BLaER1 treated with 17β-estradiol and CSF1 and Interleukin-3, amounts not matched to agents 10 nM and 100 nM (cell line): ENCODE results near the gene CCDC12.
A peak's percentile ranks its signal among the peaks of the same experiment; 100 is the strongest.

ENCODE experiments used
- H3K27ac ChIP-seq, 11 experiments: shearing (Covaris generic); formaldehyde crosslinking; 2 replicates each; pipeline ENCODE4 v1.8.1; 2022
- H3K27me3 ChIP-seq, 11 experiments: shearing (Covaris generic); formaldehyde crosslinking; 2 replicates each; pipeline ENCODE4 v1.8.1; 2022
- H3K36me3 ChIP-seq, 11 experiments: shearing (Covaris generic); formaldehyde crosslinking; 2 replicates each; pipeline ENCODE4 v1.8.1; 2022
- H3K4me1 ChIP-seq, 10 experiments: shearing (Covaris generic); formaldehyde crosslinking; 2 replicates each; pipeline ENCODE4 v1.8.1; 2022
- H3K4me2 ChIP-seq, 11 experiments: shearing (Covaris generic); formaldehyde crosslinking; 2 replicates each; pipeline ENCODE4 v1.8.1; 2022
- H3K4me3 ChIP-seq, 10 experiments: shearing (Covaris generic); formaldehyde crosslinking; 2 replicates each; pipeline ENCODE4 v1.8.1; 2022
- H3K9ac ChIP-seq, 11 experiments: shearing (Covaris generic); formaldehyde crosslinking; 2 replicates each; pipeline ENCODE4 v1.8.1; 2022
- H3K9me3 ChIP-seq, 11 experiments: shearing (Covaris generic); formaldehyde crosslinking; replicated peaks in 1 of 11; 2 replicates each; pipeline ENCODE4 v1.8.1; 2022
- H4K20me1 ChIP-seq, 11 experiments: shearing (Covaris generic); formaldehyde crosslinking; 2 replicates each; pipeline ENCODE4 v1.8.1; 2022
- Cebpa-rat ChIP-seq, 11 experiments: shearing (Covaris generic); IDR thresholded peaks; 2 replicates each; pipeline ENCODE4 v1.8.1; 2022

CCDC12 gene

DNA sequence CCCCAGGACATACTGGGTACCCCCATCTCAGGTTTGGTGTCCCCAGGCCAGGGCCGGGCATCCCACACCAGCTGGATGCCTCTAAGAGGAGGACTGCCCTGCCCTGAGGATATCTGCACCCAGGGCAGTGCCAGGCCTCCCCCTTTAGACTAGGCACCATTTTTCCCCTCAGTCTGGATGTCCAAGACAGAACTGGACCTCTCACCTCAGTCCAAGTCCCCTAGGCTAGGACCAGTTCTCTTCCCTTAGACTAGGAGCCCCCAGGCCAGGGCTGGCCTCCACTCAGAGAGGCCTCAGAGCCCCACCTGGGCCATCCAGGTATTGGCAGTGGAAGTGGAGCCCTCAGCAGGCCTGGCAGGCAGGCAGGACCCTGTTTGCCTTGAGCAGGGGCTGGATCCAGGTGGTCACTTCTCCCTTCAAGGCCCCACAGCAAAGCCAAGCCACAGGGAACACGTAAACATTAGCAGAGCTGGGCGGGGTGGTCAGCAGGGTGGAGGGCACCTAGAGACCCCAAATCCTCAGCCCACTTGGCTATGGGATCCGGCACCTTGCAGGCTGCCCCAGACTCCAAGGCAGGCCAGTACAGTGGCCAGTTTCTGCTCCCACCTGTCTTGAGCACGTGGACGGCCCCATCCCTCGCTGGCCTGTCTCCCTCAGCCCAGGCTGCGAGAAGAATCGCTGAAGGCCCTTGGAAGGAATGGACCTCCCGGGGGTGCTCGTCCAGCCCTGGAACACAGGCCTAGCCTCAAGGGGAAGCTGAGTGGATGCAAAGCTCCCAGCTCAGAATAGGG, 70.7 kb downstream of the CCDC12 start:
- H3K27me3 ChIP-seq, result no peaks in the 10 kb centered on the region
- H3K27ac ChIP-seq, result peak overlapping the region in 1 of 11 experiments; percentile 19; a peak in 2 of 22 replicates
- peaks cover 0 to 31% (median 0%) of the 10 kb centered on the region in 11 experiments; a peak in 7 of 22 replicates for H4K20me1 ChIP-seq
- no peak overlapping the region for H3K4me2 ChIP-seq
- H3K4me1 ChIP-seq, result peaks cover 33 to 55% (median 43%) of the 10 kb centered on the region in 10 experiments
- H3K4me3 ChIP-seq, result no peak overlapping the region
- no peaks in the 10 kb centered on the region for H3K9me3 ChIP-seq
- no peak for TF ChIP-seq Cebpa-rat (IDR thresholded peaks at IDR 0.05)
- H3K9ac ChIP-seq, result no peak overlapping the region
- no peaks in the 10 kb centered on the region for H3K36me3 ChIP-seq

DNA sequence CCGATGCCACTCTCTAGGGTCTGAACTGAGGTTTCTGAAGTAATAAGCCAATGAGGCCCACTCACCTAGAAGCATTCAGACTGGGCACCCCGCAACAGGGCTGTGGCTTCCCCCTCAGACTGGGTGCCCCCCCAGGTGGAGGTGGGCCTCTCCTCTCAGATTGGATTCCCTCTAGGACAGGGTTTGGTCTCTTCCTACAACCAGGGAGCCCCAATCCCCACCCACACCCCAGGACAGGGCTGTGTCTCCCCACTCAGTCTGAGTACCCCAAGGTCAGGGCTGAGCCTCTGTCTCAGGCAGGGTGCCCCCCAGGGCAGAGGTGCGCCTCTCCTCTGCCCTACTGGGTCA, 71.4 kb downstream of the CCDC12 start:
- H3K9ac ChIP-seq, result no peak overlapping the region; a peak in 1 of 22 replicates

DNA sequence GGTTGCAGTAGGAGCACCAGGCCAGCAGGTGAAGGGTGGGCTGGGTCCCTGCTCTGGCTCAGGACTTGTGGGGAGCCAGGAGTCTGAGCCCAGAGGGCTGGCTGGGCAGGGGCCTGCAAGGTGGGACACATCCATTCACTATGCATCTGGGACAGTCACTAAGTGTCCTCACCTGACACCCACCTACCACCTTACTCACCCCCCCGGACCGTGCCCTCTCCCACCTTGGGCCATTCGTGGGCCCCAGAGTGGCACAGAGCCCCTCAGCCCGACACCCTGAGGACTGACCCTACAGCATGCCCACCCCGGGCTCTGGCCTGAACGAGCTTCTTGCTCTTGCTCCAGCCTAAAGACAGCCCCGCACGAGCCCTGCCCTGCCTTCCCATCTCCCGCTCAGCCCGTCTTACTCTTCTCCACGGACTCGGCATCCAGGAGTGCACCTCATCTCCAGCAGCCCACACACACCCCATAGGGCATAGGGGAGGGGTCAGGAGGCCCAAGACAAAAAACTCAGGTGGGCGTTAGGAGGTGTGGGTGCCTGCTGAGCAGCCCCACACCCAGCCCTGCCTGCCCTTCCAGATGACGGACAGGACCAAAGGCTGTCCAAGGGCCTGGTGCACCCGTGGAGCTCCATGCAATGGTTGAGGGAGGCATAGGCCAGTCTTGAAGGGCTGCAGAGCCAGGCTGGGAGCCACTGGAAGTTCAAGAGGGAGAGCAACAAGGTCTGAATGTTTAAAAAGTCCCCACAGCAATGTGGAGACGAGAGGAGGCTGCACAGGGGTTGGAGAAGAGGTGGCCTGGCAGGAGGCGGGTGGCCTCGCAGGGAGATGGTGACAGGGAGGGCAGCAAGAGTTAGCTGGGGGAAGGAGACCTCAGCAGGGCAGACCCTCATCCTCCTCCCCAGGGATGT, 72.0 kb downstream of the CCDC12 start:
- H4K20me1 ChIP-seq, result peaks cover 0 to 22% (median 0%) of the 10 kb centered on the region in 11 experiments; a peak in 7 of 22 replicates
- H3K36me3 ChIP-seq, result no peaks in the 10 kb centered on the region
- H3K4me2 ChIP-seq, result peak overlapping the region; percentile 65 to 91 (median 82)
- peaks cover 27 to 45% (median 33%) of the 10 kb centered on the region in 10 experiments for H3K4me1 ChIP-seq
- H3K4me3 ChIP-seq, result no peak overlapping the region
- no peaks in the 10 kb centered on the region for H3K9me3 ChIP-seq
- H3K27me3 ChIP-seq, result peaks cover 0 to 7% (median 2%) of the 10 kb centered on the region in 11 experiments; a peak in 13 of 22 replicates
- peak overlapping the region in 2 of 11 experiments; percentile 4 to 28; a peak in 5 of 22 replicates for H3K9ac ChIP-seq
- H3K27ac ChIP-seq, result peak overlapping the region in 5 of 11 experiments; percentile 12 to 52 (median 35); a peak in 7 of 22 replicates
- no peak for TF ChIP-seq Cebpa-rat (IDR thresholded peaks at IDR 0.05)

More for the DNA sequence above, 71.4 kb downstream of the CCDC12 start:
- TF ChIP-seq Cebpa-rat (IDR thresholded peaks at IDR 0.05), result no peak
- Histone ChIP-seq H3K9me3 (no peaks in the 10 kb centered on the region), H3K4me2 (no peak overlapping the region), H4K20me1 (peaks cover 0 to 27% (median 0%) of the 10 kb centered on the region in 11 experiments; a peak in 7 of 22 replicates), H3K27ac (peak overlapping the region in 1 of 11 experiments; percentile 19; a peak in 3 of 22 replicates), H3K36me3 (no peaks in the 10 kb centered on the region), H3K4me3 (no peak overlapping the region), H3K27me3 (0 out of 22 replicates have a peak, but pooled peaks cover 0 to 1% (median 0%) of the 10 kb centered on the region in 11 experiments), H3K4me1 (peaks cover 33 to 52% (median 40%) of the 10 kb centered on the region in 10 experiments)

DNA sequence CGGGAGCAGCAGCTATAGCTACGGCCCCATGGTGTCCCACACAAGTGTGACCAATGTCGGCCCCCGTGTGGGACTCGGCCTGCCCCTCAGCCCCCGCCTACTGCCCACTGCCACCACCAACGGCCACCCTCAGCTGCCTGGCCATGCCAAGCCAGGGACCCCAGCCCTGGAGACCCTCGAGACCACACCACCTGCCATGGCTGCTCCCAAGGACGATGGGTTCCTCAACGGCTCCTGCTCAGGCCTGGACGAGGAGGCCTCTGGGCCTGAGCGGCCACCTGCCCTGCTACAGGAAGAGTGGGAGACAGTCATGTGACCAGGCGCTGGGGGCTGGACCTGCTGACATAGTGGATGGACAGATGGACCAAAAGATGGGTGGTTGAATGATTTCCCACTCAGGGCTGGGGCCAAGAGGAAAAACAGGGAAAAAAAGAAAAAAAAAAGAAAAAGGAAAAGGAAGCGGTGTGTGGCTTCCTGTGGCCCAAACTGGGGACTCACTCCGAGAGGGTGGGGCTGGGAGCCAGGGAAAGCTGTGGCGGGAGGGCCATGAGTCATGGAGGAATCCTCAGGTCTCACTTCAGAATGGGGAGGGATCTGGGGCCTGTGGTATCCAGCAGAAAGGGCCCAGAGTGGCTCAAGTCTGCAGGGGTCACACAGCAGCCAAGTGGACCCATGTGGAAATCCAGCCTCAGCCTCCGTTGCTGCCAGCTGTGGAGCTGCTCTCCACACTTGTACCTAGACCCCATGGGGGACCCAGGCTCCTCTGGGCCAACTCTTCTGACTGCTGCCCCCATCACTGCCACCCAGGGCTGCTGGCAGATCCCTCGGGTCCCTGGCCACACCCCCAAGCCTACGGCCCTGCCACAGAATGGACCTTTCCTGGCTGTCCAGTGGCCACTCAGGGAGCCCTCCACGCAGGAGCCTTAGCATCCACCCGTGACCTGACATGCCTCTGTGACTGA, 72.9 kb downstream of the CCDC12 start:
- Histone ChIP-seq H4K20me1 (peaks cover 0 to 14% (median 0%) of the 10 kb centered on the region in 11 experiments; a peak in 6 of 22 replicates), H3K27me3 (peaks cover 8 to 17% (median 11%) of the 10 kb centered on the region in 11 experiments; a peak in 21 of 22 replicates), H3K4me1 (peaks cover 24 to 45% (median 32%) of the 10 kb centered on the region in 10 experiments), H3K4me2 (peak overlapping the region; percentile 65 to 91 (median 82)), H3K4me3 (no peak overlapping the region), H3K36me3 (no peaks in the 10 kb centered on the region), H3K9ac (peak overlapping the region in 5 of 11 experiments; percentile 4 to 42 (median 15); a peak in 6 of 22 replicates), H3K27ac (peak overlapping the region in 8 of 11 experiments; percentile 4 to 63 (median 50); a peak in 14 of 22 replicates), H3K9me3 (no peaks in the 10 kb centered on the region)
- TF ChIP-seq Cebpa-rat (IDR thresholded peaks at IDR 0.05), result no peak

DNA sequence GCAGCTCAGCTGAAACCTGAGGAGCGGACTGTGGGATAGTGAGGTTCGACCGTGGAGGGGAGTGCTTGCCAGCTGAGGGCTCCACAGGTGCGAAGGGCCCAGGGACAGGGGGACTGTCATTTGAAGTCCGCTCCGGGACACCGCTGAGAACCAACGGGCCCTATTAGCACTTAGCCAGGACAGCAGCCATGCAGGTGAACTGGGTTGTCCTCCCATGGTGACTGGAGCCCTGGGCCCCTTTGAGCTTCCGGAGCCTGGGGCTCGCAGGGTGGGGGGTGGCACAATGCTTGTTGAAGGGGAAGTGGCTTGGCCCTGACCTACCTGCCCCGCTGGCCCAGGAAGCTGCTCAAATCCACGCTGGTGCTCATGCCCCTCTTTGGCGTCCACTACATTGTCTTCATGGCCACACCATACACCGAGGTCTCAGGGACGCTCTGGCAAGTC, 74.3 kb downstream of the CCDC12 start:
- peak overlapping the region in 4 of 11 experiments; percentile 82 to 91 (median 88); a peak in 4 of 22 replicates for H3K4me2 ChIP-seq
- H3K36me3 ChIP-seq, result no peaks in the 10 kb centered on the region
- no peak overlapping the region for H3K4me3 ChIP-seq
- H4K20me1 ChIP-seq, result peaks cover 0 to 9% (median 0%) of the 10 kb centered on the region in 11 experiments; a peak in 2 of 22 replicates
- peaks cover 19 to 28% (median 21%) of the 10 kb centered on the region in 11 experiments for H3K27me3 ChIP-seq
- peaks cover 25 to 48% (median 34%) of the 10 kb centered on the region in 10 experiments for H3K4me1 ChIP-seq
- no peak for TF ChIP-seq Cebpa-rat (IDR thresholded peaks at IDR 0.05)
- no peak overlapping the region for H3K27ac ChIP-seq
- H3K9ac ChIP-seq, result no peak overlapping the region
- no peaks in the 10 kb centered on the region for H3K9me3 ChIP-seq

DNA sequence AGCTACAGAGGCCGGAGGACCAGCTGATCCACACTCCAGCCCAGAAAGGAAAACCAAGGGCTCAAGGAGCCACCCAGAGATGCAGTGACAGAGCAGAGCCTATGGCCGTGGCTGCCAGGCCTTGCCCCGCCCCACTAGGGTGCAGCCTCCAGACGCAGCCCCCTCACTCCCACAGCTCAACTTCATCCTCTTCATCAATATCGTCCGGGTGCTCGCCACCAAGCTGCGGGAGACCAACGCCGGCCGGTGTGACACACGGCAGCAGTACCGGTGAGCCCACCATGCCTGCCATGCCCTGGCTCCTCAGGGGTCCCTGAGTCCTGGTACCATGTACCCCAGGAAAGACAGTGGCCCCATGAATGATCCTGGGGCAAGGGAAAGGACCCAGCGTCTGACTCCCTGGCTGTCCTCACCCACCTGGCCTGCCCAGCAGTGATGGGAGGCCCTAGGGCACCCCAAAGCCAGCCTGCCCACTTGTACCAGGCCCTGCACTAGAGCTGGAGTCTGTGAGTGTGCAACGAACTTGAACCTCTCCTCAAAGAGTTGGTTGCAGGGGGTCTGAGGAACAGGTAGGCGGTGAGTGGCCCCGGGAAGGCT, 74.9 kb downstream of the CCDC12 start:
- Histone ChIP-seq H3K9me3 (no peaks in the 10 kb centered on the region), H3K27ac (no peak overlapping the region), H3K9ac (no peak overlapping the region), H3K4me1 (peaks cover 25 to 48% (median 34%) of the 10 kb centered on the region in 10 experiments), H4K20me1 (peaks cover 0 to 9% (median 0%) of the 10 kb centered on the region in 11 experiments; a peak in 4 of 22 replicates), H3K4me2 (peak overlapping the region in 2 of 11 experiments; percentile 84 to 91; a peak in 1 of 22 replicates), H3K27me3 (peaks cover 19 to 28% (median 21%) of the 10 kb centered on the region in 11 experiments), H3K36me3 (no peaks in the 10 kb centered on the region), H3K4me3 (no peak overlapping the region)
- no peak for TF ChIP-seq Cebpa-rat (IDR thresholded peaks at IDR 0.05)

DNA sequence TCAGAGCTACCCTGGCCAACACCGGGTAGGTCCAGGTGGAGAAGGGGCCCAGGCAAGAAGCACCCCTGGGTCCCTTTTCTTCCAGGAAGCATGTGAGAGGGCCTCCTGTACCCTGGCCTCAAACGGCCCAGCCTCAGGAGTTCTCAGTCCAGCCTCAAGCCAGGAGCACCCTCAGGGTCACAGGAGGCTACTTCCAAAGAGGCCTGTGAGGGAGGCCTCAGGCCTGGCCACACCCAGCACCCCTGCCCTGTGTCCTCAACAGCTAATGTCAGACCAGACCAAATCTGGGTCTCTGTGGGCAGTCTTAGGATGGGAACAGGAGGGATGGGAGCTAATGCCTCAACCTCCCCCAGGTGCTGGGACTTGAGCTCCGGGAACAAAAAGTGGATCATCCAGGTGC, 75.5 kb downstream of the CCDC12 start:
- Histone ChIP-seq H4K20me1 (peaks cover 0 to 9% (median 0%) of the 10 kb centered on the region in 11 experiments; a peak in 5 of 22 replicates), H3K27me3 (peaks cover 19 to 28% (median 23%) of the 10 kb centered on the region in 11 experiments), H3K9ac (no peak overlapping the region), H3K4me3 (no peak overlapping the region), H3K4me2 (no peak overlapping the region), H3K4me1 (peaks cover 29 to 54% (median 34%) of the 10 kb centered on the region in 10 experiments), H3K27ac (no peak overlapping the region), H3K9me3 (no peaks in the 10 kb centered on the region), H3K36me3 (no peaks in the 10 kb centered on the region)
- no peak for TF ChIP-seq Cebpa-rat (IDR thresholded peaks at IDR 0.05)
